HG03558 (cell line): Measurements from ENCODE around the gene PCBP3.
A peak's percentile ranks its signal among the peaks of the same experiment; 100 is the strongest.
"Not testable (repeated sequence)": the region's sequence is repeated elsewhere in the genome, so short reads cannot be mapped to it uniquely, and the experiment has no call there.

Source experiments
- ATAC-seq: cut with Tn5 transposase; IDR thresholded peaks from one replicate; pipeline ENCODE4 v1.9.1; 2021; ENCODE audit warnings: moderate number of reproducible peaks; ENCODE audit not compliant: unreplicated experiment; ENCODE audit errors: extremely low read depth

The PCBP3 gene

GRCh38 chr21:45643021-45643980, at the start of gene PCBP3:
TSS of gene PCBP3 (plus strand) at chr21:45643725. CDS start at chr21:45850086, 206,361 bp downstream.
- peak; percentile 54 for ATAC-seq

- no peak for ATAC-seq
These were observed 48.6 kb upstream of the PCBP3 start for GRCh38 chr21:45594721-45595489.

GRCh38 chr21:45595574-45596295, 47.8 kb upstream of the PCBP3 start:
- ATAC-seq, result no peak

- ATAC-seq, result no peak
These were observed 46.7 kb upstream of the PCBP3 start for GRCh38 chr21:45596704-45597318.

- ATAC-seq, result no peak
These were observed 45.4 kb upstream of the PCBP3 start for GRCh38 chr21:45598109-45598508.

- ATAC-seq, result no peak
These were observed 44.9 kb upstream of the PCBP3 start for GRCh38 chr21:45598666-45599065.

- no peak for ATAC-seq
These were observed 44.4 kb upstream of the PCBP3 start for GRCh38 chr21:45599146-45599581.

GRCh38 chr21:45600248-45600647, 43.3 kb upstream of the PCBP3 start:
- ATAC-seq, result no peak

- no peak for ATAC-seq
These were observed 42.0 kb upstream of the PCBP3 start for GRCh38 chr21:45601551-45601950.

GRCh38 chr21:45602106-45602505, 41.4 kb upstream of the PCBP3 start:
- ATAC-seq, result no peak

- ATAC-seq, result no peak
These were observed 40.0 kb upstream of the PCBP3 start for GRCh38 chr21:45603481-45603880.

GRCh38 chr21:45604681-45605080, 38.8 kb upstream of the PCBP3 start:
- not testable (repeated sequence) for ATAC-seq

GRCh38 chr21:45607021-45607908, 36.3 kb upstream of the PCBP3 start:
- ATAC-seq, result no peak

- no peak for ATAC-seq
These were observed 35.6 kb upstream of the PCBP3 start for GRCh38 chr21:45607909-45608295.

- ATAC-seq, result not testable (repeated sequence)
These were observed 34.6 kb upstream of the PCBP3 start for GRCh38 chr21:45608747-45609470.

GRCh38 chr21:45609616-45610015, 33.9 kb upstream of the PCBP3 start:
- ATAC-seq, result not testable (repeated sequence)

- ATAC-seq, result no peak
These were observed 32.2 kb upstream of the PCBP3 start for GRCh38 chr21:45611296-45611695.

- no peak for ATAC-seq
These were observed 31.4 kb upstream of the PCBP3 start for GRCh38 chr21:45611939-45612664.
